ENCODE data around the gene RPL32. TPM values are rescaled to one million over a fixed set of nuclear protein-coding genes. Genes with fewer than 3 reads are reported as not detected.

The RPL32 gene
- total RNA-seq, 4 donors from 2014 or later, result 1,159 to 2,367 (median 1,696) TPM

DNA sequence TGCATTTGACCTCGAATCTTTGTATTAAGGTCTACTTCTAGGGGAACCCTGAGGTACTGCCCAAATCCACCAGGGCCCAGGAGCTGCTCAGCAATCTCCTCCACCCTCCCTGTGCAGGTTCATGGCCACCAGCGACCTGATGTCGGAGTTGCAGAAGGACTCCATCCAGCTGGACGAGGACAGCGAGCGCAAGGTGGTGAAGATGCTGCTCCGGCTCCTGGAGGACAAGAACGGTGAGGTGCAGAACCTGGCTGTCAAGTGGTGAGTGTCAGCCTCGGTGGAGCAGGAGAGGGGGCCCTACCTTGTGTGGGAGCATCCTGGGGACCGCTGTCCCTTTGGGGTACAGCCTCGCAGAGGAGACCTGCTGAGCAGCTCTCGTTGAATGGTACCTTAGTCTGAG lies 38.0 kb downstream of the RPL32 start:
- Histone ChIP-seq H3K36me3 (peaks cover 3% of the 10 kb centered on the region), H3K27ac (no peak overlapping the region), H3K9me3 (no peaks in the 10 kb centered on the region), H3K4me3 (no peak overlapping the region), H3K27me3 (no peaks in the 10 kb centered on the region), H3K4me1 (no peaks in the 10 kb centered on the region)
- no peak for TF ChIP-seq POLR2AphosphoS5 (IDR thresholded peaks at IDR 0.05)
- TF ChIP-seq, protein P1, sequence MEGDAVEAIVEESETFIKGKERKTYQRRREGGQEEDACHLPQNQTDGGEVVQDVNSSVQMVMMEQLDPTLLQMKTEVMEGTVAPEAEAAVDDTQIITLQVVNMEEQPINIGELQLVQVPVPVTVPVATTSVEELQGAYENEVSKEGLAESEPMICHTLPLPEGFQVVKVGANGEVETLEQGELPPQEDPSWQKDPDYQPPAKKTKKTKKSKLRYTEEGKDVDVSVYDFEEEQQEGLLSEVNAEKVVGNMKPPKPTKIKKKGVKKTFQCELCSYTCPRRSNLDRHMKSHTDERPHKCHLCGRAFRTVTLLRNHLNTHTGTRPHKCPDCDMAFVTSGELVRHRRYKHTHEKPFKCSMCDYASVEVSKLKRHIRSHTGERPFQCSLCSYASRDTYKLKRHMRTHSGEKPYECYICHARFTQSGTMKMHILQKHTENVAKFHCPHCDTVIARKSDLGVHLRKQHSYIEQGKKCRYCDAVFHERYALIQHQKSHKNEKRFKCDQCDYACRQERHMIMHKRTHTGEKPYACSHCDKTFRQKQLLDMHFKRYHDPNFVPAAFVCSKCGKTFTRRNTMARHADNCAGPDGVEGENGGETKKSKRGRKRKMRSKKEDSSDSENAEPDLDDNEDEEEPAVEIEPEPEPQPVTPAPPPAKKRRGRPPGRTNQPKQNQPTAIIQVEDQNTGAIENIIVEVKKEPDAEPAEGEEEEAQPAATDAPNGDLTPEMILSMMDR (IDR thresholded peaks at IDR 0.05), result no peak
- TF ChIP-seq EP300 (IDR thresholded peaks at IDR 0.05), result no peak
- no peak for TF ChIP-seq POLR2A (IDR thresholded peaks at IDR 0.05)
- WGBS, result 95% methylated on average over 11 of the region's 12 CpGs
- DNase-seq (ENCODE audit: low spot score in 2 of 2), result no peak

DNA sequence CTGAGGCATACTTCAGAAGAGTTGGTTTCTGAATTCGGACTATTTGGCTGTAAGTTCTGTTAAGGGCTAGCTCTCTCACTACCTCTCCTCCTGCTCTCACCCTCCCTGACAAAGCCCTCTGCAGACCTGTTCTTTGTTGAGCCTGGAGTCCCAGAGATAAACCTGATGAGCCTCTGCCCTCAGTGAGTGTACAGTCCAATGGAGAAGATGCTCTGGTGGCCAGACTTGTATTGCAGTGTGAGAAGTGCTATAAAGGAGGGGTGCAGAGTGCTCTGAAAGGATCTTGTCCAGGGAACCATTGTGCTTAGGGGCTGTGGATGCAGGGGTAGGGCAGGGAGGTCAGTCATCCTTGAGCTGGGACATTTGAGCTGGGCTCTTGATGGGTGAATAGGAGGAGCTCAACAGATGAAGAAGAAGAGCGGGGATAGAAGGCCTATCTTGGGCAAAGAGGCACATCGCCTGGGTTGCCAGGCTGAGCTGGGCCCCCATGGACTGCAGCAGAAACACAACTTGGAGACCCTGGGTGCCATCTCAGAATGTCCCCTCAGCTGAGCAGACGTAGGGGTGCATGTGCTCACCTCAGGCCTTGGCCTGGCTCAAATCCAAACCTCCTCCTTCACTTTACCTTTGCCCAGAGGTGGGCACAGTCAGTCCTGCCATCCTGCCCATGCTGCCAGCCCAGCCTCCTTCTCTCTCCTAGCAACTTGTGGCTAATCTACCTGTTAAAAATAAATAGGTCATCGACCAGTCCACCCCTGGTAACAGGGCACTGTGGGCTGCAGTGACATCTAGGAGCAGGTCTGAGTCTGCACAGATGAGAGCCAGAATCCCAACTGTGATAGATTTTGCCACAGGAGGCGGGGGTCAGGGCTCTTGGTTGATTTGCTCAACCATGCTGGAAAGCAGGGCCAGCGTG lies 41.6 kb downstream of the RPL32 start:
- Histone ChIP-seq H3K9me3 (no peaks in the 10 kb centered on the region), H3K36me3 (peaks cover 3% of the 10 kb centered on the region), H3K4me3 (no peak overlapping the region), H3K27me3 (no peaks in the 10 kb centered on the region), H3K4me1 (peaks cover 7% of the 10 kb centered on the region), H3K27ac (no peak overlapping the region)
- DNase-seq (ENCODE audit: low spot score in 2 of 2), result no peak
- no peak for TF ChIP-seq POLR2A (IDR thresholded peaks at IDR 0.05)
- TF ChIP-seq, protein P1 (IDR thresholded peaks at IDR 0.05), result no peak
- no peak for TF ChIP-seq EP300 (IDR thresholded peaks at IDR 0.05)
- TF ChIP-seq POLR2AphosphoS5 (IDR thresholded peaks at IDR 0.05), result no peak
- 86% methylated on average over 7 of the region's 7 CpGs for WGBS

DNA sequence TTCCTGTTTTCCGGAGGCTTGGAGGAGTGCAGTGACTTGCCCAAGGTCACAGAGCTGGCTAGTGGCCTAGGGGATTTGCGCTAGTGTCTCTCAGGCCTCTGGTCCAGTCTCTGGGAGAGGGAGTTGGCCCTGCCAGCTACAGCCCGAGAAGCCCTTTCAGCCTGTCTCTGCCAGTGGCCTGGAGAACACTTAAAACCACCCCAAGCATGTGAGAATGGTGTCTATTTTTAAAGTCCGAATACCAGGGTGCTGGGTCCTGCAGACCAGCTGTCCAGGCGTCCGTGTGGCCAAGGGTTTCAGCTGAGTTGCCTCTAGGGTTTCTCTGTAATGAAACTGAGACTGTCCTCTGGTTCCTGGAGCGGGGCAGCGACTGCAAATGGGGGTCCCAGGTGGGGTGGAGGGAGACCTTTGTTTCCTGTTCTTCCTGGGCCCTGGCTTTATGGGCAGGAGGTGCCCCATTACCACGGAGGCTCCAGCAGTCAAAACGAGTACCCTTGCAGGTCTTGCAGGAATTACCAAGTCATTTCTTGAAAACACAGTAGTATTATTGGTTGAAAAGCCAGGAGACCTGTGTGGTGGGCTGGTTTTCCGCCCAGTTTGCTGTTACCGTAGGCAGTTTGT lies 42.7 kb downstream of the RPL32 start:
- no peak for TF ChIP-seq POLR2A (IDR thresholded peaks at IDR 0.05)
- TF ChIP-seq, protein P1 (IDR thresholded peaks at IDR 0.05), result no peak
- no peak for TF ChIP-seq EP300 (IDR thresholded peaks at IDR 0.05)
- TF ChIP-seq POLR2AphosphoS5 (IDR thresholded peaks at IDR 0.05), result no peak
- Histone ChIP-seq H3K27me3 (no peaks in the 10 kb centered on the region), H3K4me1 (peaks cover 7% of the 10 kb centered on the region), H3K4me3 (no peak overlapping the region), H3K36me3 (peaks cover 3% of the 10 kb centered on the region), H3K27ac (no peak overlapping the region), H3K9me3 (no peaks in the 10 kb centered on the region)
- 62% methylated on average over 10 of the region's 12 CpGs for WGBS
- no peak for DNase-seq (ENCODE audit: low spot score in 2 of 2)

DNA sequence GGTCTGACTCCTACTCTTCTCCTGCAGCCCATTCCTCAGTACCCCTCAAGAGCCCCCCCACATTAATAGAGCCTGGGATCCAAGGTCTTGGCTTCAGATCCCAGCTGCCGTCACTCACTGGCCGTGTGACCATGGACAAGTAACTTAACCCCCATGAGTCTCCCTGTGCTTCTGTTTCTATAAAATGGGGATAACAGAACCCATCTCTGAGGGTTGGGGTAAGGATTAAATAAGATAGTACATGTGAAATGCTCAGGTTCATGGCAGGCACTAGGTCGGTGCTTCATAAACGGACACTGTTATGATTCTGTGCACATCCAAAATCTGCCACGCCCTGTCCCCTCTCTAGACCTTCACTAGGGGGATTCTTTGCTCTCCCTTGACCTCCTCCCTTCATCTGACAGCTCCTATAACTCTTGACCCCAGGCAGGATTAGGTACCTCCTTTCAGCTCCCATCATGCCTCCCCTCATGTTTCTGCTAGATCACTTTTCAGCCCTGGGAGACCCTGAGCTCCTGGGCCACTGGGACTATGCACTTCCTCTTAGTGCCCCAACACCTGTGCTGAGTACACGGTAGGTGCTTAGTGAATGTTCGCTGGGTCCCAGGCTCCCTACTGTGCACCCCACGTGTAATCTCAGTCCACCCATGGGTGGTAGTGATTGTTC lies 43.3 kb downstream of the RPL32 start:
- no peak overlapping the region for H3K27ac ChIP-seq
- H3K36me3 ChIP-seq, result no peaks in the 10 kb centered on the region
- WGBS, result 56% methylated on average over 8 of the region's 8 CpGs

More for the DNA sequence above, 43.3 kb downstream of the RPL32 start:
- Histone ChIP-seq H3K4me3 (no peak overlapping the region), H3K4me1 (peaks cover 7% of the 10 kb centered on the region), H3K9me3 (no peaks in the 10 kb centered on the region), H3K27me3 (no peaks in the 10 kb centered on the region)
- TF ChIP-seq EP300 (IDR thresholded peaks at IDR 0.05) (no peak), POLR2A (IDR thresholded peaks at IDR 0.05) (no peak), POLR2AphosphoS5 (IDR thresholded peaks at IDR 0.05) (no peak)
- TF ChIP-seq, protein P1 (IDR thresholded peaks at IDR 0.05), result no peak
- no peak for DNase-seq (ENCODE audit: low spot score in 2 of 2)
